ENCODE data around the gene SEMA4D.

- TF ChIP-seq POLR2A (conservative IDR thresholded peaks at IDR 0.05): no peak
- no peak for TF ChIP-seq CTCF (IDR thresholded peaks at IDR 0.05 in 2 of 3, conservative IDR thresholded peaks at IDR 0.05 in 1 of 3; ENCODE audit: insufficient read depth in 2 of 3, low read depth in 1 of 3, low read length in 3 of 3)
- TF ChIP-seq ZNF174 (CRISPR knock-in tag; IDR thresholded peaks at IDR 0.05): no peak
- TF ChIP-seq ZKSCAN8 (CRISPR knock-in tag; IDR thresholded peaks at IDR 0.05): no peak
- no peak for TF ChIP-seq SIN3A (IDR thresholded peaks at IDR 0.05; ENCODE audit: borderline replicate concordance in 2 of 2, control insufficient read depth in 1 of 2, low read depth in 2 of 2, low read length in 2 of 2)
- TF ChIP-seq, protein P1, sequence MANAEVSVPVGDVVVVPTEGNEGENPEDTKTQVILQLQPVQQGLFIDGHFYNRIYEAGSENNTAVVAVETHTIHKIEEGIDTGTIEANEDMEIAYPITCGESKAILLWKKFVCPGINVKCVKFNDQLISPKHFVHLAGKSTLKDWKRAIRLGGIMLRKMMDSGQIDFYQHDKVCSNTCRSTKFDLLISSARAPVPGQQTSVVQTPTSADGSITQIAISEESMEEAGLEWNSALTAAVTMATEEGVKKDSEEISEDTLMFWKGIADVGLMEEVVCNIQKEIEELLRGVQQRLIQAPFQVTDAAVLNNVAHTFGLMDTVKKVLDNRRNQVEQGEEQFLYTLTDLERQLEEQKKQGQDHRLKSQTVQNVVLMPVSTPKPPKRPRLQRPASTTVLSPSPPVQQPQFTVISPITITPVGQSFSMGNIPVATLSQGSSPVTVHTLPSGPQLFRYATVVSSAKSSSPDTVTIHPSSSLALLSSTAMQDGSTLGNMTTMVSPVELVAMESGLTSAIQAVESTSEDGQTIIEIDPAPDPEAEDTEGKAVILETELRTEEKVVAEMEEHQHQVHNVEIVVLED (CRISPR knock-in tag; IDR thresholded peaks at IDR 0.05): no peak
- TF ChIP-seq, protein P2, sequence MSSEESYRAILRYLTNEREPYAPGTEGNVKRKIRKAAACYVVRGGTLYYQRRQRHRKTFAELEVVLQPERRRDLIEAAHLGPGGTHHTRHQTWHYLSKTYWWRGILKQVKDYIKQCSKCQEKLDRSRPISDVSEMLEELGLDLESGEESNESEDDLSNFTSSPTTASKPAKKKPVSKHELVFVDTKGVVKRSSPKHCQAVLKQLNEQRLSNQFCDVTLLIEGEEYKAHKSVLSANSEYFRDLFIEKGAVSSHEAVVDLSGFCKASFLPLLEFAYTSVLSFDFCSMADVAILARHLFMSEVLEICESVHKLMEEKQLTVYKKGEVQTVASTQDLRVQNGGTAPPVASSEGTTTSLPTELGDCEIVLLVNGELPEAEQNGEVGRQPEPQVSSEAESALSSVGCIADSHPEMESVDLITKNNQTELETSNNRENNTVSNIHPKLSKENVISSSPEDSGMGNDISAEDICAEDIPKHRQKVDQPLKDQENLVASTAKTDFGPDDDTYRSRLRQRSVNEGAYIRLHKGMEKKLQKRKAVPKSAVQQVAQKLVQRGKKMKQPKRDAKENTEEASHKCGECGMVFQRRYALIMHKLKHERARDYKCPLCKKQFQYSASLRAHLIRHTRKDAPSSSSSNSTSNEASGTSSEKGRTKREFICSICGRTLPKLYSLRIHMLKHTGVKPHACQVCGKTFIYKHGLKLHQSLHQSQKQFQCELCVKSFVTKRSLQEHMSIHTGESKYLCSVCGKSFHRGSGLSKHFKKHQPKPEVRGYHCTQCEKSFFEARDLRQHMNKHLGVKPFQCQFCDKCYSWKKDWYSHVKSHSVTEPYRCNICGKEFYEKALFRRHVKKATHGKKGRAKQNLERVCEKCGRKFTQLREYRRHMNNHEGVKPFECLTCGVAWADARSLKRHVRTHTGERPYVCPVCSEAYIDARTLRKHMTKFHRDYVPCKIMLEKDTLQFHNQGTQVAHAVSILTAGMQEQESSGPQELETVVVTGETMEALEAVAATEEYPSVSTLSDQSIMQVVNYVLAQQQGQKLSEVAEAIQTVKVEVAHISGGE (CRISPR knock-in tag; IDR thresholded peaks at IDR 0.05): no peak
- TF ChIP-seq CREB1 (IDR thresholded peaks at IDR 0.05): no peak
- no peak for TF ChIP-seq CREB1 (CRISPR knock-in tag; IDR thresholded peaks at IDR 0.05)
- TF ChIP-seq, protein P3, sequence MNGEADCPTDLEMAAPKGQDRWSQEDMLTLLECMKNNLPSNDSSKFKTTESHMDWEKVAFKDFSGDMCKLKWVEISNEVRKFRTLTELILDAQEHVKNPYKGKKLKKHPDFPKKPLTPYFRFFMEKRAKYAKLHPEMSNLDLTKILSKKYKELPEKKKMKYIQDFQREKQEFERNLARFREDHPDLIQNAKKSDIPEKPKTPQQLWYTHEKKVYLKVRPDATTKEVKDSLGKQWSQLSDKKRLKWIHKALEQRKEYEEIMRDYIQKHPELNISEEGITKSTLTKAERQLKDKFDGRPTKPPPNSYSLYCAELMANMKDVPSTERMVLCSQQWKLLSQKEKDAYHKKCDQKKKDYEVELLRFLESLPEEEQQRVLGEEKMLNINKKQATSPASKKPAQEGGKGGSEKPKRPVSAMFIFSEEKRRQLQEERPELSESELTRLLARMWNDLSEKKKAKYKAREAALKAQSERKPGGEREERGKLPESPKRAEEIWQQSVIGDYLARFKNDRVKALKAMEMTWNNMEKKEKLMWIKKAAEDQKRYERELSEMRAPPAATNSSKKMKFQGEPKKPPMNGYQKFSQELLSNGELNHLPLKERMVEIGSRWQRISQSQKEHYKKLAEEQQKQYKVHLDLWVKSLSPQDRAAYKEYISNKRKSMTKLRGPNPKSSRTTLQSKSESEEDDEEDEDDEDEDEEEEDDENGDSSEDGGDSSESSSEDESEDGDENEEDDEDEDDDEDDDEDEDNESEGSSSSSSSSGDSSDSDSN (IDR thresholded peaks at IDR 0.05; ENCODE audit: borderline replicate concordance in 1 of 2, low read depth in 2 of 2, low read length in 2 of 2): no peak
- TF ChIP-seq CSDE1 (IDR thresholded peaks at IDR 0.05): no peak
- no peak for TF ChIP-seq ZNF133 (CRISPR knock-in tag; IDR thresholded peaks at IDR 0.05)
- no peak for TF ChIP-seq POLR2AphosphoS5 (IDR thresholded peaks at IDR 0.05; ENCODE audit: control insufficient read depth, insufficient read depth, low read depth, low read length)
- no peak for TF ChIP-seq THRAP3 (IDR thresholded peaks at IDR 0.05; ENCODE audit: borderline replicate concordance)
- no peak for TF ChIP-seq ZNF445 (CRISPR knock-in tag; IDR thresholded peaks at IDR 0.05; ENCODE audit: low read depth)
Measured at GRCh38 chr9:89386797-89387196, 111.1 kb downstream of the SEMA4D start.

Data from K562 (cell line).